Activated T-cell treated with anti-CD3 and anti-CD28 coated beads for 48 hours (primary cell): Measurements from ENCODE around the gene SOX2.

Experiments used
- DNase-seq: peaks from one replicate; pipeline ENCODE4 v3.0.0-alpha.2; 2020; ENCODE audit warnings: low read depth

SOX2 gene

GRCh38 chr3:181711325-181712135, at the start of gene SOX2:
SOX2 (plus strand) TSS chr3:181711925; CDS start chr3:181712361, 436 bp downstream.
- no peak for DNase-seq

- no peak for DNase-seq
These were observed 28.2 kb upstream of the SOX2 start for GRCh38 chr3:181683563-181683962.

GRCh38 chr3:181687190-181687589, 24.5 kb upstream of the SOX2 start:
- no peak for DNase-seq

- no peak for DNase-seq
These were observed 24.0 kb upstream of the SOX2 start for GRCh38 chr3:181687731-181688130.

GRCh38 chr3:181689546-181689945, 22.2 kb upstream of the SOX2 start:
- DNase-seq, result no peak

- DNase-seq, result no peak
These were observed 21.0 kb upstream of the SOX2 start for GRCh38 chr3:181690769-181691168.

GRCh38 chr3:181691901-181692300, 19.8 kb upstream of the SOX2 start:
- DNase-seq, result no peak

- DNase-seq, result no peak
These were observed 19.2 kb upstream of the SOX2 start for GRCh38 chr3:181692311-181693145.

- no peak for DNase-seq
These were observed 18.4 kb upstream of the SOX2 start for GRCh38 chr3:181693280-181693679.

GRCh38 chr3:181694805-181695660, 16.7 kb upstream of the SOX2 start:
- no peak for DNase-seq

- no peak for DNase-seq
These were observed 15.8 kb upstream of the SOX2 start for GRCh38 chr3:181695661-181696491.

GRCh38 chr3:181696626-181697230, 15.0 kb upstream of the SOX2 start:
- no peak for DNase-seq

GRCh38 chr3:181698263-181698954, 13.3 kb upstream of the SOX2 start:
- DNase-seq, result no peak

GRCh38 chr3:181699171-181699903, 12.4 kb upstream of the SOX2 start:
- no peak for DNase-seq

- DNase-seq, result no peak
These were observed 11.3 kb upstream of the SOX2 start for GRCh38 chr3:181700168-181701087.

GRCh38 chr3:181701096-181701495, 10.6 kb upstream of the SOX2 start:
- DNase-seq, result no peak

GRCh38 chr3:181703601-181704420, 7.9 kb upstream of the SOX2 start:
- no peak for DNase-seq
